Measurements from ENCODE around the gene KLHL12. TPM values are rescaled to one million over a fixed set of nuclear protein-coding genes. Genes with fewer than 3 reads are reported as not detected.

Gene KLHL12
- total RNA-seq, 1 experiment from 2014 or later, result 33.8 TPM

- H2AFZ ChIP-seq (ENCODE audit: low read depth, low read length, poor library complexity, severe bottlenecking), result no peak overlapping the region
Observed at GRCh38 chr1:202966006-202966898, 39.2 kb upstream of the KLHL12 start.

More at GRCh38 chr1:202966006-202966898, 39.2 kb upstream of the KLHL12 start:
- Histone ChIP-seq H3K9ac (ENCODE audit: low read length) (peak overlapping the region; percentile 84), H3K9me2 (ENCODE audit: insufficient read depth) (no peaks in the 10 kb centered on the region), H3K79me2 (ENCODE audit: insufficient read depth, low read length) (peaks cover 5% of the 10 kb centered on the region; the same call in 1 of the 2 replicates), H3K4me1 (ENCODE audit: control insufficient read depth in 1 of 2, insufficient read depth in 2 of 2, low read length in 2 of 2) (peaks cover 10 to 23% of the 10 kb centered on the region in 2 experiments), H3K4me2 (ENCODE audit: low read length) (peak overlapping the region; percentile 83), H3K9me3 (ENCODE audit: control insufficient read depth in 1 of 2, insufficient read depth in 1 of 2, low read depth in 1 of 2, low read length in 2 of 2) (no peaks in the 10 kb centered on the region), H3K36me3 (ENCODE audit: control insufficient read depth in 1 of 2, insufficient read depth in 2 of 2, low read length in 2 of 2) (no peaks in the 10 kb centered on the region), H3K27me3 (ENCODE audit: insufficient read depth, low read length) (no peaks in the 10 kb centered on the region), H4K20me1 (ENCODE audit: insufficient read depth) (no peaks in the 10 kb centered on the region), H3K27ac (ENCODE audit: low read depth, low read length) (peak overlapping the region; percentile 40), H3K4me3 (replicated peaks in 1 of 2; ENCODE audit: low read depth in 1 of 2, low read length in 2 of 2) (peak overlapping the region; percentile 93 to 94)
- DNase-seq (ENCODE audit: low read depth, low spot score) (no peak), ATAC-seq (no peak)
- intact Hi-C loops (cut with micrococcal nuclease), result no loop called here
- POLR2A ChIA-PET, result no interaction called here
- no peak for TF ChIP-seq SIN3A (IDR thresholded peaks at IDR 0.05; ENCODE audit: low read depth)
- no peak for TF ChIP-seq POLR2AphosphoS5 (IDR thresholded peaks at IDR 0.05; ENCODE audit: low read depth, low read length)
- TF ChIP-seq, protein P1, sequence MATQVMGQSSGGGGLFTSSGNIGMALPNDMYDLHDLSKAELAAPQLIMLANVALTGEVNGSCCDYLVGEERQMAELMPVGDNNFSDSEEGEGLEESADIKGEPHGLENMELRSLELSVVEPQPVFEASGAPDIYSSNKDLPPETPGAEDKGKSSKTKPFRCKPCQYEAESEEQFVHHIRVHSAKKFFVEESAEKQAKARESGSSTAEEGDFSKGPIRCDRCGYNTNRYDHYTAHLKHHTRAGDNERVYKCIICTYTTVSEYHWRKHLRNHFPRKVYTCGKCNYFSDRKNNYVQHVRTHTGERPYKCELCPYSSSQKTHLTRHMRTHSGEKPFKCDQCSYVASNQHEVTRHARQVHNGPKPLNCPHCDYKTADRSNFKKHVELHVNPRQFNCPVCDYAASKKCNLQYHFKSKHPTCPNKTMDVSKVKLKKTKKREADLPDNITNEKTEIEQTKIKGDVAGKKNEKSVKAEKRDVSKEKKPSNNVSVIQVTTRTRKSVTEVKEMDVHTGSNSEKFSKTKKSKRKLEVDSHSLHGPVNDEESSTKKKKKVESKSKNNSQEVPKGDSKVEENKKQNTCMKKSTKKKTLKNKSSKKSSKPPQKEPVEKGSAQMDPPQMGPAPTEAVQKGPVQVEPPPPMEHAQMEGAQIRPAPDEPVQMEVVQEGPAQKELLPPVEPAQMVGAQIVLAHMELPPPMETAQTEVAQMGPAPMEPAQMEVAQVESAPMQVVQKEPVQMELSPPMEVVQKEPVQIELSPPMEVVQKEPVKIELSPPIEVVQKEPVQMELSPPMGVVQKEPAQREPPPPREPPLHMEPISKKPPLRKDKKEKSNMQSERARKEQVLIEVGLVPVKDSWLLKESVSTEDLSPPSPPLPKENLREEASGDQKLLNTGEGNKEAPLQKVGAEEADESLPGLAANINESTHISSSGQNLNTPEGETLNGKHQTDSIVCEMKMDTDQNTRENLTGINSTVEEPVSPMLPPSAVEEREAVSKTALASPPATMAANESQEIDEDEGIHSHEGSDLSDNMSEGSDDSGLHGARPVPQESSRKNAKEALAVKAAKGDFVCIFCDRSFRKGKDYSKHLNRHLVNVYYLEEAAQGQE (IDR thresholded peaks at IDR 0.05; ENCODE audit: low read depth), result no peak
- no peak for TF ChIP-seq EGR1 (IDR thresholded peaks at IDR 0.05; ENCODE audit: low read depth)
- TF ChIP-seq ELF1 (IDR thresholded peaks at IDR 0.05; ENCODE audit: borderline replicate concordance, low read depth), result no peak
- TF ChIP-seq SP1 (IDR thresholded peaks at IDR 0.05; ENCODE audit: low read depth), result no peak
- no peak for TF ChIP-seq FOSL1 (IDR thresholded peaks at IDR 0.05; ENCODE audit: low read depth)
- no peak for TF ChIP-seq EZH2 (IDR thresholded peaks at IDR 0.05)
- TF ChIP-seq CBX3 (IDR thresholded peaks at IDR 0.05; ENCODE audit: low read depth), result no peak
- no peak for TF ChIP-seq ZFX (IDR thresholded peaks at IDR 0.05)
- no peak for TF ChIP-seq TCF7L2 (IDR thresholded peaks at IDR 0.05; ENCODE audit: borderline replicate concordance, extremely low read depth, insufficient read depth, insufficient read length)
- TF ChIP-seq RAD21 (IDR thresholded peaks at IDR 0.05; ENCODE audit: low read depth), result no peak
- no peak for TF ChIP-seq CTCF (IDR thresholded peaks at IDR 0.05 in 2 of 3, conservative IDR thresholded peaks at IDR 0.05 in 1 of 3; ENCODE audit: borderline replicate concordance in 1 of 3, insufficient read depth in 1 of 3, low read depth in 2 of 3, low read length in 2 of 3)
- TF ChIP-seq POLR2A (IDR thresholded peaks at IDR 0.05; ENCODE audit: borderline replicate concordance, extremely low read depth, insufficient read depth, insufficient read length), result no peak
- no peak for TF ChIP-seq ZNF274 (IDR thresholded peaks at IDR 0.05; ENCODE audit: low read depth, low read length)
- TF ChIP-seq YY1 (IDR thresholded peaks at IDR 0.05; ENCODE audit: extremely low read depth, insufficient replicate concordance, low read depth, low read length), result no peak
- no peak for TF ChIP-seq EZH2phosphoT487 (IDR thresholded peaks at IDR 0.05; ENCODE audit: borderline replicate concordance)
- TF ChIP-seq CEBPB (IDR thresholded peaks at IDR 0.05; ENCODE audit: low read depth), result no peak
- TF ChIP-seq SRF (IDR thresholded peaks at IDR 0.05; ENCODE audit: low read depth), result no peak
- BruUV-seq (replicated peaks), result TSS peak; percentile 53
- CTCF ChIA-PET, result no interaction called here
- RAD21 ChIA-PET (ENCODE audit: low non-redundant PET in 1 of 2, low total read pairs in 2 of 2, uncharacterized antibody in 2 of 2, unreplicated experiment in 2 of 2), result no interaction called here
